Endothelial cell of umbilical vein (primary cell): ENCODE data around the gene SLC6A18. TPM values are rescaled to one million over a fixed set of nuclear protein-coding genes. Genes with fewer than 3 reads are reported as not detected.

Source experiments
- BruUV-seq: library from RNA; stranded (reverse); fragments of 400-500 nt; replicated peaks from 2 replicates; lab custom pipeline; 2021; lab: Mats Ljungman, UMichigan
- CTCF ChIA-PET: fragments of 300-600, 350-600 bp; sonication (Branson Sonifier 250); formaldehyde crosslinking; loops from one replicate; lab custom pipeline; 2021; ENCODE audit warnings: antibody characterized with exemption, inconsistent platforms; lab: Charles Lee
- POLR2A ChIA-PET: fragments of 300-600, 350-600 bp; sonication (Branson Sonifier 250); formaldehyde crosslinking; loops from one replicate; lab custom pipeline; 2021; ENCODE audit warnings: antibody characterized with exemption, inconsistent platforms; lab: Charles Lee
- DNase-seq: peaks from one replicate; pipeline ENCODE4 v3.0.0-alpha.2; 2011; ENCODE audit warnings: low read depth, low spot score
- FAIRE-seq: peaks from 2 replicates; lab custom pipeline; 2011; peaks lifted over from hg19 to GRCh38; lab: Jason Lieb, UNC
- H2AFZ ChIP-seq: 2 replicates; pipeline ENCODE4 v1.6.0; 2012; ENCODE audit warnings: low read depth, low read length, control low read depth, inconsistent platforms
- H3K27ac ChIP-seq: 2 replicates; pipeline ENCODE4 v1.5.1; 2011; ENCODE audit warnings: low read depth, mild to moderate bottlenecking, control low read depth, low read length, moderate library complexity; ENCODE audit not compliant: insufficient read depth
- H3K27me3 ChIP-seq, 2 experiments: 2 replicates each; pipeline versions ENCODE4 v1.6.0 to v1.6.1; 2011; ENCODE audit warnings: low read length in 2 of 2, mixed read lengths in 1 of 2; ENCODE audit not compliant: control insufficient read depth in 2 of 2, insufficient read depth in 2 of 2
- H3K36me3 ChIP-seq, 2 experiments: 2 replicates in 1 of 2; 3 replicates in 1 of 2; pipeline ENCODE4 v1.5.1; 2011; ENCODE audit warnings: low read length in 2 of 2, mild to moderate bottlenecking in 1 of 2, moderate library complexity in 1 of 2; ENCODE audit not compliant: control insufficient read depth in 2 of 2, insufficient read depth in 2 of 2; ENCODE audit errors: extremely low read depth in 1 of 2
- H3K4me1 ChIP-seq: 3 replicates; pipeline ENCODE4 v1.5.1; 2011; ENCODE audit warnings: mild to moderate bottlenecking, low read length; ENCODE audit not compliant: control insufficient read depth, insufficient read depth; ENCODE audit errors: extremely low read depth
- H3K4me2 ChIP-seq: 2 replicates; pipeline ENCODE4 v1.6.1; 2011; ENCODE audit warnings: low read length, control low read depth, mixed read lengths; ENCODE audit not compliant: insufficient read depth
- H3K4me3 ChIP-seq, 3 experiments: fragments of 200-600 bp in 1 of 3; sonication (generic), shearing (Covaris generic) in 1 of 3; replicated peaks in 1 of 3; 2 replicates each; pipeline ENCODE4 v1.5.1; 2011 to 2016; ENCODE audit warnings: control low read depth in 3 of 3, low read length in 3 of 3, mild to moderate bottlenecking in 2 of 3, inconsistent platforms in 1 of 3, low read depth in 1 of 3, moderate library complexity in 1 of 3; ENCODE audit not compliant: insufficient read depth in 1 of 3
- H3K79me2 ChIP-seq: 2 replicates; pipeline ENCODE4 v1.6.0; 2012; ENCODE audit warnings: low read length, inconsistent platforms; ENCODE audit not compliant: control insufficient read depth, insufficient read depth
- H3K9ac ChIP-seq: replicated peaks from 2 replicates; pipeline ENCODE3; 2011; ENCODE audit warnings: low read length, control low read depth; ENCODE audit not compliant: insufficient read depth; ENCODE audit errors: extremely low read depth
- H3K9me1 ChIP-seq: replicated peaks from 3 replicates; pipeline ENCODE4 v1.6.0; 2011; ENCODE audit warnings: mild to moderate bottlenecking, low read length; ENCODE audit not compliant: control insufficient read depth, insufficient read depth; ENCODE audit errors: extremely low read depth
- H3K9me3 ChIP-seq: replicated peaks from 2 replicates; pipeline ENCODE4 v1.5.1; 2012; ENCODE audit warnings: low read length, inconsistent platforms; ENCODE audit not compliant: control insufficient read depth, insufficient read depth
- H4K20me1 ChIP-seq: replicated peaks from 2 replicates; pipeline ENCODE3; 2011; ENCODE audit warnings: mild to moderate bottlenecking, low read length; ENCODE audit not compliant: control insufficient read depth, insufficient read depth; ENCODE audit errors: extremely low read depth
- CTCF ChIP-seq, 2 donors: IDR thresholded peaks; 1 replicate in 1 of 2; 2 replicates in 1 of 2; pipeline ENCODE4 v1.5.1; 2011; ENCODE audit warnings: low read length in 2 of 2, mild to moderate bottlenecking in 2 of 2, moderate library complexity in 2 of 2, control low read depth in 1 of 2, inconsistent platforms in 1 of 2, low read depth in 1 of 2; ENCODE audit not compliant: insufficient read depth in 1 of 2; ENCODE audit errors: extremely low read depth in 1 of 2
- EZH2 ChIP-seq: IDR thresholded peaks from 2 replicates; pipeline ENCODE4 v1.6.1; 2012; ENCODE audit warnings: borderline replicate concordance, low read depth, mild to moderate bottlenecking, moderate library complexity, low read length, inconsistent platforms; ENCODE audit not compliant: severe bottlenecking
- FOS ChIP-seq: IDR thresholded peaks from 2 replicates; pipeline ENCODE4 v1.6.1; 2011; ENCODE audit warnings: mild to moderate bottlenecking, low read length, moderate library complexity, borderline replicate concordance; ENCODE audit not compliant: insufficient read depth
- GATA2 ChIP-seq: IDR thresholded peaks from 2 replicates; pipeline ENCODE4 v1.7.0; 2011; ENCODE audit warnings: low read depth, mild to moderate bottlenecking, moderate library complexity, mixed read lengths, low read length; ENCODE audit not compliant: insufficient read length, insufficient read depth
- JUN ChIP-seq: IDR thresholded peaks from 2 replicates; pipeline ENCODE4 v1.6.1; 2011; ENCODE audit warnings: borderline replicate concordance, low read depth; ENCODE audit not compliant: insufficient read length, insufficient read depth
- MAX ChIP-seq: IDR thresholded peaks from 2 replicates; pipeline ENCODE4 v1.6.1; 2011; ENCODE audit not compliant: insufficient read depth, insufficient read length
- MYC ChIP-seq: IDR thresholded peaks from one replicate; pipeline ENCODE4 v1.6.1; 2011; ENCODE audit warnings: mild to moderate bottlenecking, low read depth, low read length
- POLR2A ChIP-seq: IDR thresholded peaks from 2 replicates; pipeline ENCODE4 v1.6.1; 2012; ENCODE audit warnings: low read depth, mild to moderate bottlenecking, control low read depth, low read length
- POLR2AphosphoS5 ChIP-seq: IDR thresholded peaks from 2 replicates; pipeline ENCODE4 v1.6.1; 2012; ENCODE audit warnings: low read depth, mild to moderate bottlenecking, control low read depth, low read length, moderate library complexity; ENCODE audit not compliant: insufficient read depth
- dilution Hi-C: fragments of 300-500 bp; cut with MboI; formaldehyde crosslinking; loops from one replicate; pipeline ENCODE4 v1.15.0; 2019; ENCODE audit warnings: low sequenced_read_pairs; ENCODE audit not compliant: extremely low pct_ligation_motif_present
- intact Hi-C: fragments of 100-400 bp; cut with micrococcal nuclease; formaldehyde crosslinking; loops from one replicate; pipeline ENCODE4 v1.10.0; 2022
- polyA plus RNA-seq, 4 experiments: library from polyadenylated mRNA; depleted of rRNA in 3 of 4; stranded (reverse) in 3 of 4; unstranded in 1 of 4; fragments of >200 nt; gene quantifications; 2 replicates each; pipeline versions ENCODE4 v1.2.1 to v1.2.3, GENCODE V29; 2011 to 2012; ENCODE audit warnings: missing spikeins in 1 of 4
- total RNA-seq: library from RNA; stranded (reverse); gene quantifications from 2 replicates; pipeline ENCODE4 v1.2.3, GENCODE V29; 2021

The SLC6A18 gene
- total and polyA plus RNA-seq, 2 donors (not counting 3 experiments of a cell fraction or from before 2014, with no cell fraction given), result not detected

- TF ChIP-seq FOS (no peak), MYC (no peak), MAX (no peak), POLR2A (no peak), POLR2AphosphoS5 (no peak), JUN (no peak), CTCF (IDR thresholded peaks at IDR 0.05; ENCODE audit: extremely low read depth in 1 of 2, insufficient read depth in 1 of 2, low read depth in 1 of 2, low read length in 2 of 2) (no peak), GATA2 (no peak), EZH2 (no peak)
- FAIRE-seq, result no peak
- H2AFZ ChIP-seq, result no peak overlapping the region
- H3K9ac ChIP-seq, result no peak overlapping the region
- H3K79me2 ChIP-seq, result no peaks in the 10 kb centered on the region
- H3K36me3 ChIP-seq, result no peaks in the 10 kb centered on the region
- no peak for DNase-seq
- H3K4me2 ChIP-seq, result no peak overlapping the region
- no peak overlapping the region for H3K4me3 ChIP-seq
- H3K9me1 ChIP-seq, result no peaks in the 10 kb centered on the region
- POLR2A ChIA-PET, result no interaction called here
- CTCF ChIA-PET, result no interaction called here
- no TSS peak for BruUV-seq
- no peaks in the 10 kb centered on the region for H3K9me3 ChIP-seq
- H3K4me1 ChIP-seq, result no peaks in the 10 kb centered on the region
- intact Hi-C loops (no loop called here), dilution Hi-C loops (no loop called here)
- H4K20me1 ChIP-seq, result no peaks in the 10 kb centered on the region
- H3K27ac ChIP-seq, result no peak overlapping the region
- peaks cover 0 to 2% of the 10 kb centered on the region in 2 experiments for H3K27me3 ChIP-seq
Observed at GRCh38 chr5:1227667-1228066, 2.5 kb downstream of the SLC6A18 start.
